ENCODE results near the gene ELOVL1. TPM values are rescaled to one million over a fixed set of nuclear protein-coding genes. Genes with fewer than 3 reads are reported as not detected.

The ELOVL1 gene
- 66.3 and 93.5 TPM in 2 replicates for total RNA-seq

GRCh38 chr1:43367904-43368645 lies at the start of gene ELOVL1:
Gene ELOVL1 (minus strand): TSS chr1:43368011. CDS start chr1:43365609, 2,402 bp downstream.

GRCh38 chr1:43389326-43390313 lies 21.8 kb upstream of the ELOVL1 start, which contains the start of the genes MED8 and SZT2:
Gene MED8 (minus strand): TSS chr1:43389800. CDS start chr1:43389764, 36 bp downstream.
Gene SZT2 (plus strand): TSS chr1:43389899. CDS start chr1:43389969, 70 bp downstream.

GRCh38 chr1:43358746-43359693 lies 8.8 kb downstream of the ELOVL1 start, which contains the start of gene CDC20:
Gene CDC20 (plus strand): TSS chr1:43358981. CDS start chr1:43359216, 235 bp downstream.

GRCh38 chr1:43337588-43337987 lies 30.2 kb downstream of the ELOVL1 start, which contains the start of gene MPL:
Gene MPL (plus strand): TSS chr1:43337818. CDS start chr1:43337849, 31 bp downstream.

Other genes with a start within 250 kb of the ELOVL1 start
- gene EBNA1BP2, start 195.7 kb downstream of the ELOVL1 start, total RNA-seq: 118 and 127 TPM in 2 replicates
- 0.14 and 0.44 TPM in 2 replicates for gene CFAP57, start 195.7 kb downstream of the ELOVL1 start, total RNA-seq
- not detected in 2 replicates for gene TMEM125, start 98.0 kb downstream of the ELOVL1 start, total RNA-seq
- gene C1orf210, start 82.4 kb downstream of the ELOVL1 start, total RNA-seq: not detected in 2 replicates
- gene TIE1, start 67.0 kb downstream of the ELOVL1 start, total RNA-seq: 0.57 TPM in 1 of 2 replicates, not detected in the other
- gene MPL, start 30.2 kb downstream of the ELOVL1 start, total RNA-seq: 0.86 TPM in 1 of 2 replicates, not detected in the other
- 3.7 and 179 TPM in 2 replicates for gene CDC20, start 9.0 kb downstream of the ELOVL1 start, total RNA-seq
- gene MED8, start 21.8 kb upstream of the ELOVL1 start, total RNA-seq: 69.6 and 75.3 TPM in 2 replicates
- 32.8 and 46.4 TPM in 2 replicates for gene SZT2, start 21.9 kb upstream of the ELOVL1 start, total RNA-seq
- 126 and 202 TPM in 2 replicates for gene HYI, start 85.9 kb upstream of the ELOVL1 start, total RNA-seq
- 125 and 132 TPM in 2 replicates for gene PTPRF, start 162.9 kb upstream of the ELOVL1 start, total RNA-seq